Keratinocyte (primary cell): ENCODE results near the gene QSOX1. TPM values are rescaled to one million over a fixed set of nuclear protein-coding genes. Genes with fewer than 3 reads are reported as not detected.

Experiments used
- DNase-seq: peaks from one replicate; pipeline ENCODE4 v3.0.0-alpha.2; 2011; ENCODE audit warnings: low read depth, missing footprints, low spot score
- FAIRE-seq: peaks from 2 replicates; lab custom pipeline; 2011; peaks lifted over from hg19 to GRCh38; lab: Jason Lieb, UNC
- H2AFZ ChIP-seq: 2 replicates; pipeline ENCODE4 v1.6.0; 2012; ENCODE audit warnings: low read length, control low read depth, inconsistent platforms; ENCODE audit not compliant: control insufficient read depth
- H3K27ac ChIP-seq: 2 replicates; pipeline ENCODE4 v1.5.1; 2011; ENCODE audit warnings: low read length; ENCODE audit not compliant: control insufficient read depth, insufficient read depth
- H3K27me3 ChIP-seq: 3 replicates; pipeline ENCODE4 v1.6.0; 2011; ENCODE audit warnings: low read length; ENCODE audit not compliant: control insufficient read depth, insufficient read depth; ENCODE audit errors: extremely low read depth
- H3K36me3 ChIP-seq, 2 experiments: 2 replicates in 1 of 2; 3 replicates in 1 of 2; pipeline ENCODE4 v1.5.1; 2011; ENCODE audit warnings: low read length in 2 of 2, mild to moderate bottlenecking in 1 of 2; ENCODE audit not compliant: control insufficient read depth in 2 of 2, insufficient read depth in 2 of 2; ENCODE audit errors: extremely low read depth in 1 of 2
- H3K4me1 ChIP-seq: 3 replicates; pipeline ENCODE4 v1.5.1; 2011; ENCODE audit warnings: low read length; ENCODE audit not compliant: control insufficient read depth, insufficient read depth; ENCODE audit errors: extremely low read depth
- H3K4me2 ChIP-seq: 3 replicates; pipeline ENCODE4 v1.6.0; 2011; ENCODE audit warnings: low read depth, low read length; ENCODE audit not compliant: control insufficient read depth, insufficient read depth; ENCODE audit errors: extremely low read depth
- H3K4me3 ChIP-seq, 3 experiments: fragments of 200-600 bp in 1 of 3; sonication (generic) in 1 of 3; 2 replicates in 2 of 3; 3 replicates in 1 of 3; pipeline ENCODE4 v1.5.1; 2011 to 2016; ENCODE audit warnings: low read length in 3 of 3, mild to moderate bottlenecking in 3 of 3, control low read depth in 2 of 3, inconsistent platforms in 1 of 3, low read depth in 1 of 3, mixed read lengths in 1 of 3, mixed run types in 1 of 3, moderate library complexity in 1 of 3; ENCODE audit not compliant: control insufficient read depth in 2 of 3, insufficient read depth in 2 of 3; ENCODE audit errors: extremely low read depth in 1 of 3
- H3K79me2 ChIP-seq: 2 replicates; pipeline ENCODE4 v1.6.0; 2012; ENCODE audit warnings: low read length; ENCODE audit not compliant: control insufficient read depth, insufficient read depth
- H3K9ac ChIP-seq: 3 replicates; pipeline ENCODE4 v1.6.0; 2011; ENCODE audit warnings: low read length; ENCODE audit not compliant: control insufficient read depth, insufficient read depth; ENCODE audit errors: extremely low read depth
- H3K9me1 ChIP-seq: 3 replicates; pipeline ENCODE4 v1.6.0; 2011; ENCODE audit warnings: low read length; ENCODE audit not compliant: control insufficient read depth, insufficient read depth; ENCODE audit errors: extremely low read depth
- H3K9me3 ChIP-seq: 2 replicates; pipeline ENCODE4 v1.5.1; 2012; ENCODE audit warnings: low read depth, low read length; ENCODE audit not compliant: control insufficient read depth
- H4K20me1 ChIP-seq: 3 replicates; pipeline ENCODE4 v1.6.0; 2011; ENCODE audit warnings: low read length; ENCODE audit not compliant: control insufficient read depth, insufficient read depth; ENCODE audit errors: extremely low read depth
- EZH2 ChIP-seq: IDR thresholded peaks from one replicate; pipeline ENCODE4 v1.6.1; 2012; ENCODE audit warnings: inconsistent platforms, mild to moderate bottlenecking, low read length, moderate library complexity
- dilution Hi-C: fragments of 300-500 bp; cut with MboI; formaldehyde crosslinking; loops from one replicate; pipeline ENCODE4 v1.7.0; 2020; ENCODE audit warnings: low sequenced_read_pairs; ENCODE audit not compliant: extremely low pct_ligation_motif_present
- polyA plus RNA-seq, 5 experiments: library from polyadenylated mRNA; depleted of rRNA in 3 of 5; stranded (reverse) in 3 of 5; stranded (forward) in 1 of 5; unstranded in 1 of 5; fragments of >200 nt; gene quantifications; 1 replicate in 1 of 5; 2 replicates in 3 of 5; 3 replicates in 1 of 5; pipeline versions ENCODE4 v1.2.1 to v1.2.3, GENCODE V29; 2011 to 2012; ENCODE audit warnings: missing spikeins in 2 of 5, low read depth in 1 of 5, low replicate concordance in 1 of 5
- TF ChIP-seq, protein P1 (sequence below), 3 experiments: IDR thresholded peaks in 1 of 3; conservative IDR thresholded peaks in 1 of 3; optimal IDR thresholded peaks in 1 of 3; 2 replicates in 2 of 3; 3 replicates in 1 of 3; pipeline versions ENCODE3 to v1.5.1; 2011; ENCODE audit warnings: low read length in 3 of 3, mild to moderate bottlenecking in 3 of 3, moderate library complexity in 2 of 3, control low read depth in 1 of 3, inconsistent platforms in 1 of 3; ENCODE audit not compliant: insufficient read depth in 2 of 3; ENCODE audit errors: extremely low read depth in 1 of 3

The QSOX1 gene
- polyA plus RNA-seq, 1 donor (not counting 4 experiments of a cell fraction or from before 2014, with no cell fraction given): 57.6 TPM

DNA sequence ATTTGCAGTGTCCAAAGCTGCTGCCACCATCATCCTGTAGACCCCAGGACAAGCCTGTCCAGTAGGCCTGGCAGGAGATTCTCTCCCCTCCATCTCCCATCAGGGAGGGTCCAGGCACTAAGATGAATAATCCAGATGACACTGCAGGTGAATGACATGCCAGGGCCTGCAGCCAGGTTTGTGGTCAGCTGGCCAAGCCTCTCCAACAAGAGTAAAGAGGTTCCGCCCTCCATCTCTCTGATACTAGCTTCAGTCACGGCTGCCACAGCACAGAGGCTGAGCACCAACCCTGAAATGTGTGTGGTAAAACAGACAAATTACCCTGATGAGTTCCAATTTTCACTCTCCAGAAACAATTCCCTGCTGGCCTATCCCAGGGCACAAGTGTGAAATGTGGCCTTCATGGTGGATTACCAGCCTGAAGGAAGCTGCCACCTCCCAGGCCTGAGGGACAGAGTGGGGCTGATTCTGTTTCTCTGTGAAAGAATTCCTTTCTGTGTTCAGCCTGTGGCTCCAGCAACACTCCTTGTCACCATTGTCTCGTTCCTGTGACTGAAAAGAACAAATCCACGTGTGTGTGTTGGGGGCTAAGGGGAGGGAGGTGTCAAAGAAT lies 55.4 kb downstream of the QSOX1 start:
- Histone ChIP-seq H3K9ac (no peak overlapping the region), H3K79me2 (no peaks in the 10 kb centered on the region), H3K27me3 (no peaks in the 10 kb centered on the region), H4K20me1 (no peaks in the 10 kb centered on the region), H3K4me2 (no peak overlapping the region), H2AFZ (no peak overlapping the region), H3K9me1 (no peaks in the 10 kb centered on the region), H3K27ac (no peak overlapping the region), H3K4me1 (peaks cover 6% of the 10 kb centered on the region), H3K9me3 (no peaks in the 10 kb centered on the region), H3K4me3 (no peak overlapping the region), H3K36me3 (no peaks in the 10 kb centered on the region)
- dilution Hi-C loops: no loop called here
- DNase-seq (no peak), FAIRE-seq (no peak)
- TF ChIP-seq, protein P1, sequence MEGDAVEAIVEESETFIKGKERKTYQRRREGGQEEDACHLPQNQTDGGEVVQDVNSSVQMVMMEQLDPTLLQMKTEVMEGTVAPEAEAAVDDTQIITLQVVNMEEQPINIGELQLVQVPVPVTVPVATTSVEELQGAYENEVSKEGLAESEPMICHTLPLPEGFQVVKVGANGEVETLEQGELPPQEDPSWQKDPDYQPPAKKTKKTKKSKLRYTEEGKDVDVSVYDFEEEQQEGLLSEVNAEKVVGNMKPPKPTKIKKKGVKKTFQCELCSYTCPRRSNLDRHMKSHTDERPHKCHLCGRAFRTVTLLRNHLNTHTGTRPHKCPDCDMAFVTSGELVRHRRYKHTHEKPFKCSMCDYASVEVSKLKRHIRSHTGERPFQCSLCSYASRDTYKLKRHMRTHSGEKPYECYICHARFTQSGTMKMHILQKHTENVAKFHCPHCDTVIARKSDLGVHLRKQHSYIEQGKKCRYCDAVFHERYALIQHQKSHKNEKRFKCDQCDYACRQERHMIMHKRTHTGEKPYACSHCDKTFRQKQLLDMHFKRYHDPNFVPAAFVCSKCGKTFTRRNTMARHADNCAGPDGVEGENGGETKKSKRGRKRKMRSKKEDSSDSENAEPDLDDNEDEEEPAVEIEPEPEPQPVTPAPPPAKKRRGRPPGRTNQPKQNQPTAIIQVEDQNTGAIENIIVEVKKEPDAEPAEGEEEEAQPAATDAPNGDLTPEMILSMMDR (optimal IDR thresholded peaks at IDR 0.05 in 1 of 3, IDR thresholded peaks at IDR 0.05 in 1 of 3, conservative IDR thresholded peaks at IDR 0.05 in 1 of 3; ENCODE audit: extremely low read depth in 1 of 3, insufficient read depth in 2 of 3, low read length in 3 of 3): no peak
- no peak for TF ChIP-seq EZH2

DNA sequence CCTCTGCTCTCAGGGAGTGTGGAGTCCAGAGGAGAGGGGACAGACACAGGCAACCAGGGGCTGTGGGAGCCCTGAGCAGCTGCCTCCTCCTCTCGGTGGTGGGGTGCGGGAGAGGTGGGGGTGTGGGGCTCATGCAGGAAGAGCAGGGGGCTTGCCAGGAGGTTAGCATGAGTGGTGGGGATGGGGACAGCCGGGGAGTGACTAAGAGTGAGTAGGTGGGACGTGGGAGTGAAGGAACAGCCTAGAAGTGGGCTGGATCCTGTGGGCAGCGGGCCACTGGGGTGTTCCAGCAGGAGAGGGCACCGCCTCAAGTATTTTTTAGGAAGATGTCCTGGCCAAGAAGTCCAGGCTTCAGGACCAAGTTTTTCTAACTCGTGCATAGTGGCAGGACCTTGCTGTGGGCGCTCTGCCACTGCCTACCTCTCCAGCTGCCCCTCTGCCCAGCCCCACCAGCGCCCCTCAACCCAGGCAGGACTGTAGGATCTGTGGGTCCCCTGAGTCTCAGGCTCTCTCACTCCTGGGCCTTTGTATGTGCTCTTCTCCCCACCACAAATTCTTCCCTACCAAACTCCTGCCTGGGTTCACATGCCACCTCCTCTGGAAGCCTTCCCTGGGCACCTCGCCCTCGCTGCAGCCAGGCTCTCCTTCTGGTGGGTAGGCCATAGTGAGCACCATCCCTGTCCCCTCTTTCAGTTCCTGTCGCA lies 56.6 kb downstream of the QSOX1 start:
- peaks cover 6% of the 10 kb centered on the region for H3K4me1 ChIP-seq
- DNase-seq: no peak
- H2AFZ ChIP-seq: no peak overlapping the region
- H3K36me3 ChIP-seq: no peaks in the 10 kb centered on the region
- no peaks in the 10 kb centered on the region for H3K9me1 ChIP-seq
- dilution Hi-C loops: no loop called here
- H4K20me1 ChIP-seq: no peaks in the 10 kb centered on the region
- no peak overlapping the region for H3K4me2 ChIP-seq
- no peak overlapping the region for H3K9ac ChIP-seq
- no peaks in the 10 kb centered on the region for H3K9me3 ChIP-seq
- H3K4me3 ChIP-seq: no peak overlapping the region
- no peak overlapping the region for H3K27ac ChIP-seq
- no peaks in the 10 kb centered on the region for H3K79me2 ChIP-seq
- no peaks in the 10 kb centered on the region for H3K27me3 ChIP-seq
- FAIRE-seq: no peak
- TF ChIP-seq, protein P1 (optimal IDR thresholded peaks at IDR 0.05 in 1 of 3, IDR thresholded peaks at IDR 0.05 in 1 of 3, conservative IDR thresholded peaks at IDR 0.05 in 1 of 3; ENCODE audit: extremely low read depth in 1 of 3, insufficient read depth in 2 of 3, low read length in 3 of 3): no peak
- TF ChIP-seq EZH2: no peak
